ENCODE measurements around the gene MCC.

Gene MCC

GRCh38 chr5:113112435-113112834, 375.8 kb downstream of the MCC start:
- in situ Hi-C loops (cut with HindIII; ENCODE audit: low sequenced_read_pairs), result no loop called here
- TF ChIP-seq, protein P1, sequence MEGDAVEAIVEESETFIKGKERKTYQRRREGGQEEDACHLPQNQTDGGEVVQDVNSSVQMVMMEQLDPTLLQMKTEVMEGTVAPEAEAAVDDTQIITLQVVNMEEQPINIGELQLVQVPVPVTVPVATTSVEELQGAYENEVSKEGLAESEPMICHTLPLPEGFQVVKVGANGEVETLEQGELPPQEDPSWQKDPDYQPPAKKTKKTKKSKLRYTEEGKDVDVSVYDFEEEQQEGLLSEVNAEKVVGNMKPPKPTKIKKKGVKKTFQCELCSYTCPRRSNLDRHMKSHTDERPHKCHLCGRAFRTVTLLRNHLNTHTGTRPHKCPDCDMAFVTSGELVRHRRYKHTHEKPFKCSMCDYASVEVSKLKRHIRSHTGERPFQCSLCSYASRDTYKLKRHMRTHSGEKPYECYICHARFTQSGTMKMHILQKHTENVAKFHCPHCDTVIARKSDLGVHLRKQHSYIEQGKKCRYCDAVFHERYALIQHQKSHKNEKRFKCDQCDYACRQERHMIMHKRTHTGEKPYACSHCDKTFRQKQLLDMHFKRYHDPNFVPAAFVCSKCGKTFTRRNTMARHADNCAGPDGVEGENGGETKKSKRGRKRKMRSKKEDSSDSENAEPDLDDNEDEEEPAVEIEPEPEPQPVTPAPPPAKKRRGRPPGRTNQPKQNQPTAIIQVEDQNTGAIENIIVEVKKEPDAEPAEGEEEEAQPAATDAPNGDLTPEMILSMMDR (IDR thresholded peaks at IDR 0.05; ENCODE audit: low read depth, low read length, missing control alignments), result no peak
- no peak overlapping the region for H3K4me3 ChIP-seq (ENCODE audit: low read depth, low read length)
- DNase-seq (ENCODE audit: low read depth), result peak; percentile 39

DNA sequence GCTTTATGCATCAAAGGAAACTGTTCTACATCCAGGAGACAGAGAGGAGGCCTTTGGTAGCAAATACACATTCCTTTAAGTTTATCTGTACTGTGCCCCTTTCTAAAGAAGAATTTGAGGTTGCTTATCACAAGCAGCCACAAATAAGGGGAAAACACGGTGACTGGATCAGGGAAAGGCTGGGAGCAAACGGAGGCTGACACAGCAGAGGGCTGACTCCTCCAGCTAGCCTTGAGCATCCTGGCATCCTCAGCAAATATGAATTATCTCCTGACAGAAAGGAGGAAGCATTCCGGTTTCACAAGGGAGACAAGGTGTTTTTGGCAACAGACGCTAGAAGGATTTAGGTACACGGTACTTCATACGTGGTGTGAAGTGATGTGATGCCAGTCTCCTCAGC, 378.1 kb downstream of the MCC start:
- TF ChIP-seq, protein P1 (IDR thresholded peaks at IDR 0.05; ENCODE audit: low read depth, low read length, missing control alignments), result no peak
- in situ Hi-C loops (cut with HindIII; ENCODE audit: low sequenced_read_pairs), result no loop called here

GRCh38 chr5:113109344-113109743, 378.9 kb downstream of the MCC start:
- TF ChIP-seq, protein P1 (IDR thresholded peaks at IDR 0.05; ENCODE audit: low read depth, low read length, missing control alignments), result no peak
- H3K4me3 ChIP-seq (ENCODE audit: low read depth, low read length), result no peak overlapping the region
- in situ Hi-C loops (cut with HindIII; ENCODE audit: low sequenced_read_pairs), result no loop called here
- no peak for DNase-seq (ENCODE audit: low read depth)

More for the DNA sequence above, 378.1 kb downstream of the MCC start:
- no peak for DNase-seq (ENCODE audit: low read depth)
- H3K4me3 ChIP-seq (ENCODE audit: low read depth, low read length), result no peak overlapping the region

- no peak overlapping the region for H3K4me3 ChIP-seq (ENCODE audit: low read depth, low read length)
- TF ChIP-seq, protein P1 (IDR thresholded peaks at IDR 0.05; ENCODE audit: low read depth, low read length, missing control alignments), result no peak
- no peak for DNase-seq (ENCODE audit: low read depth)
- in situ Hi-C loops (cut with HindIII; ENCODE audit: low sequenced_read_pairs), result no loop called here
These were observed 379.8 kb downstream of the MCC start for GRCh38 chr5:113108485-113108884.

GRCh38 chr5:113106821-113107220, 381.4 kb downstream of the MCC start:
- TF ChIP-seq, protein P1 (IDR thresholded peaks at IDR 0.05; ENCODE audit: low read depth, low read length, missing control alignments), result no peak
- no peak overlapping the region for H3K4me3 ChIP-seq (ENCODE audit: low read depth, low read length)
- in situ Hi-C loops (cut with HindIII; ENCODE audit: low sequenced_read_pairs), result no loop called here
- DNase-seq (ENCODE audit: low read depth), result no peak

DNA sequence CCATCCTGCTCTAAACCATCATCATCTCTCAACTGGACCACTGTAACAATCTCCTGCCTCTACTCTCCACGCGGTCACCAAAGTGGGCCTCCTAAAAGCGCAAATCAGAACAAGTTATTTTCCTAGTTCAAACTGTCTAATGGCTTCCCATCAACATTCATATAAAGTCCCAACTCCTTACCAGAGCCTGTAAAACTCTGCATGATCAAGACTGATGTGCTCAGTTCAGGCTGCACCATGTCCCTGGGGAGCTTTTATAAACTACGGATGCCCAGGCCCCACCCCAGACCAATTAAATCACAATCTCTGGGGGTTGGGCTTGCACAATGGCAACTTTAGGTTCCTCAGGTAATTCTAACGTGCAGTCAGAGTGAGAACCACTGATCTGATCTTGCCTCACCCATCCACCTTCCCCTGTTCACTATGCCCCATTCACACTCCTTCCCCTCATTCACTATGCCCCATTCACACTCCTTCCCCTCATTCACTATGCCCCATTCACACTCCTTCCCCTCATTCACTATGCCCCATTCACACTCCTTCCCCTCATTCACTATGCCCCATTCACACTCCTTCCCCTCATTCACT, 382.5 kb downstream of the MCC start:
- TF ChIP-seq, protein P1 (IDR thresholded peaks at IDR 0.05; ENCODE audit: low read depth, low read length, missing control alignments), result no peak
- in situ Hi-C loops (cut with HindIII; ENCODE audit: low sequenced_read_pairs), result no loop called here

More for the DNA sequence above, 382.5 kb downstream of the MCC start:
- no peak overlapping the region for H3K4me3 ChIP-seq (ENCODE audit: low read depth, low read length)
- no peak for DNase-seq (ENCODE audit: low read depth)

All from astrocyte of the cerebellum (primary cell).